ENCODE measurements around the gene PRKD3.

DNA sequence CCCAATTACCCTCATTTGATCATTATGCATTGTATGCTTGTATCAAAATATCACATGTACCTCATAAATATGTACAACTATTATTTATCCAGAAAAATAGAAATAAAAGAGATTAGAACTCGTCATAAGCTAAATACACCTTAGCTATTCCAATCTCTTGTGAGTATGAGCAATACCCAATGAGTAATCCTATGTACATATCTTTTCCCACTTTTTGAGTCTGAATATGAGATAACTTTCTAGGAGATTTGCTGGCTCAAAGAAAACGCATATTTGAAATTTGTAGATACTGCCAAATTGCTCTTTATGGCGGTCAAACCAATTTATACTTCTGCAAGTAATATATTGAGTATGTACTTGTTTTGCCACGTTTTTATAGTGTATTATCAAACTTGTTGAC, 24.1 kb downstream of the PRKD3 start:
- TF ChIP-seq, protein P1, sequence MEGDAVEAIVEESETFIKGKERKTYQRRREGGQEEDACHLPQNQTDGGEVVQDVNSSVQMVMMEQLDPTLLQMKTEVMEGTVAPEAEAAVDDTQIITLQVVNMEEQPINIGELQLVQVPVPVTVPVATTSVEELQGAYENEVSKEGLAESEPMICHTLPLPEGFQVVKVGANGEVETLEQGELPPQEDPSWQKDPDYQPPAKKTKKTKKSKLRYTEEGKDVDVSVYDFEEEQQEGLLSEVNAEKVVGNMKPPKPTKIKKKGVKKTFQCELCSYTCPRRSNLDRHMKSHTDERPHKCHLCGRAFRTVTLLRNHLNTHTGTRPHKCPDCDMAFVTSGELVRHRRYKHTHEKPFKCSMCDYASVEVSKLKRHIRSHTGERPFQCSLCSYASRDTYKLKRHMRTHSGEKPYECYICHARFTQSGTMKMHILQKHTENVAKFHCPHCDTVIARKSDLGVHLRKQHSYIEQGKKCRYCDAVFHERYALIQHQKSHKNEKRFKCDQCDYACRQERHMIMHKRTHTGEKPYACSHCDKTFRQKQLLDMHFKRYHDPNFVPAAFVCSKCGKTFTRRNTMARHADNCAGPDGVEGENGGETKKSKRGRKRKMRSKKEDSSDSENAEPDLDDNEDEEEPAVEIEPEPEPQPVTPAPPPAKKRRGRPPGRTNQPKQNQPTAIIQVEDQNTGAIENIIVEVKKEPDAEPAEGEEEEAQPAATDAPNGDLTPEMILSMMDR (IDR thresholded peaks at IDR 0.05; ENCODE audit: borderline replicate concordance, extremely low read depth, low read length, poor library complexity, severe bottlenecking) = no peak
- no peak for TF ChIP-seq EZH2 (IDR thresholded peaks at IDR 0.05; ENCODE audit: borderline replicate concordance, low read depth, low read length, severe bottlenecking)

Measured in DND-41 (cell line).